AG09309 (cell line): ENCODE results near the gene GPR45.
A peak's percentile ranks its signal among the peaks of the same experiment; 100 is the strongest.
"Not testable (repeated sequence)": the region's sequence is repeated elsewhere in the genome, so short reads cannot be mapped to it uniquely, and the experiment has no call there.

ENCODE experiments used
- DNase-seq: peaks from one replicate; pipeline ENCODE4 v3.0.0-alpha.2; 2010; ENCODE audit warnings: low read depth
- H3K4me3 ChIP-seq: 2 replicates; pipeline ENCODE4 v1.5.1; 2011; ENCODE audit warnings: mild to moderate bottlenecking, low read depth, low read length, moderate library complexity; ENCODE audit not compliant: control insufficient read depth
- TF ChIP-seq, protein P1 (sequence below): IDR thresholded peaks from 2 replicates; pipeline ENCODE4 v1.5.1; 2011; ENCODE audit warnings: mild to moderate bottlenecking, low read depth, low read length, inconsistent platforms; ENCODE audit not compliant: insufficient read depth, control insufficient read depth; ENCODE audit errors: missing control alignments

Gene GPR45

DNA sequence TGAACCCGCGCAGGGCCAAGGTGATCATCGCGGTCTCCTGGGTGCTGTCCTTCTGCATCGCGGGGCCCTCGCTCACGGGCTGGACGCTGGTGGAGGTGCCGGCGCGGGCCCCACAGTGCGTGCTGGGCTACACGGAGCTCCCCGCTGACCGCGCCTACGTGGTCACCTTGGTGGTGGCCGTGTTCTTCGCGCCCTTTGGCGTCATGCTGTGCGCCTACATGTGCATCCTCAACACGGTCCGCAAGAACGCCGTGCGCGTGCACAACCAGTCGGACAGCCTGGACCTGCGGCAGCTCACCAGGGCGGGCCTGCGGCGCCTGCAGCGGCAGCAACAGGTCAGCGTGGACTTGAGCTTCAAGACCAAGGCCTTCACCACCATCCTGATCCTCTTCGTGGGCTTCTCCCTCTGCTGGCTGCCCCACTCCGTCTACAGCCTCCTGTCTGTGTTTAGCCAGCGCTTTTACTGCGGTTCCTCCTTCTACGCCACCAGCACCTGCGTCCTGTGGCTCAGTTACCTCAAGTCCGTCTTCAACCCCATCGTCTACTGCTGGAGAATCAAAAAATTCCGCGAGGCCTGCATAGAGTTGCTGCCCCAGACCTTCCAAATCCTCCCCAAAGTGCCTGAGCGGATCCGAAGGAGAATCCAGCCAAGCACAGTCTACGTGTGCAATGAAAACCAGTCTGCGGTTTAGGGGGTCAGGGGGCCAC is 897 bp downstream of the GPR45 start:
- H3K4me3 ChIP-seq: no peak overlapping the region
- DNase-seq: no peak
- TF ChIP-seq, protein P1, sequence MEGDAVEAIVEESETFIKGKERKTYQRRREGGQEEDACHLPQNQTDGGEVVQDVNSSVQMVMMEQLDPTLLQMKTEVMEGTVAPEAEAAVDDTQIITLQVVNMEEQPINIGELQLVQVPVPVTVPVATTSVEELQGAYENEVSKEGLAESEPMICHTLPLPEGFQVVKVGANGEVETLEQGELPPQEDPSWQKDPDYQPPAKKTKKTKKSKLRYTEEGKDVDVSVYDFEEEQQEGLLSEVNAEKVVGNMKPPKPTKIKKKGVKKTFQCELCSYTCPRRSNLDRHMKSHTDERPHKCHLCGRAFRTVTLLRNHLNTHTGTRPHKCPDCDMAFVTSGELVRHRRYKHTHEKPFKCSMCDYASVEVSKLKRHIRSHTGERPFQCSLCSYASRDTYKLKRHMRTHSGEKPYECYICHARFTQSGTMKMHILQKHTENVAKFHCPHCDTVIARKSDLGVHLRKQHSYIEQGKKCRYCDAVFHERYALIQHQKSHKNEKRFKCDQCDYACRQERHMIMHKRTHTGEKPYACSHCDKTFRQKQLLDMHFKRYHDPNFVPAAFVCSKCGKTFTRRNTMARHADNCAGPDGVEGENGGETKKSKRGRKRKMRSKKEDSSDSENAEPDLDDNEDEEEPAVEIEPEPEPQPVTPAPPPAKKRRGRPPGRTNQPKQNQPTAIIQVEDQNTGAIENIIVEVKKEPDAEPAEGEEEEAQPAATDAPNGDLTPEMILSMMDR: no peak

DNA sequence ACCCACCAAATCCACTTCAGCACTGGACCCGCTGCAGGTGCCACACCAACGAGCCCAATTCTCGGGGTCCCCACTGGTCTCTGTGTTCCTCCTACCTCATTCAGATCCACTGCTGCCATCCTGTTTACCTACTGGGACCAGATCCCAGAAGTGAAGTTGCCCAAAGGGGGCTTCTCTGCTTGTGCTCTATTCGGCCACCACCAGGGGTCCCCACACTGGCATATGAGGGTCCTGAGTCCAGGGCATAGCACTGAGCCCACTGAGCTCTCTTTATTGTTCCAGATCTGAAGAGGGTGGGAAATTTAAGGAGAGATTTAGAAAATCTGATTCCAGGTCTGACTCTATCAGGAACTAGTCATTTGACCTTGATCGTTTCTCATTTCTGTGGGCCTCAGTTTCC is 2.4 kb downstream of the GPR45 start:
- TF ChIP-seq, protein P1: peak; percentile 19

DNA sequence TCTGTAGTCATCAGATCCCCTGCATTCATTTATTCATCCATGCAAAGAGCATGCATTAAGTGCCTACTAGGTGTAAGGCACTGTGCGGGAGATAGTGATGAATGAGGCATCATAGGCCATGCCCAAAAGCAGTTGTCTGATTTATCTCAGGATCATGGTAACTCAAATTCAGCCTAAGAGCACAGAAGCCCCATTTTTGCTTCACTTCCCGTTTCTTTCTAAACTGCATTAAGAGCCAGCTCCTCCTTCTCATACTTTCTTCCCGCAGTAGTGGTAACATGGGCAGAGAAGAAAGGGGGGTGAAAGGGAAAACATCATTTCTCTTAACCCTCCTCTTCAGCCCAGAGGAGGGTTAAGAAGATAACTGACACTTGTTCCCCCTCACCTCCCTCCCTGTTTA is 2.9 kb downstream of the GPR45 start:
- DNase-seq: no peak
- TF ChIP-seq, protein P1: no peak

More for the DNA sequence above, 2.4 kb downstream of the GPR45 start:
- no peak overlapping the region for H3K4me3 ChIP-seq
- DNase-seq: no peak

DNA sequence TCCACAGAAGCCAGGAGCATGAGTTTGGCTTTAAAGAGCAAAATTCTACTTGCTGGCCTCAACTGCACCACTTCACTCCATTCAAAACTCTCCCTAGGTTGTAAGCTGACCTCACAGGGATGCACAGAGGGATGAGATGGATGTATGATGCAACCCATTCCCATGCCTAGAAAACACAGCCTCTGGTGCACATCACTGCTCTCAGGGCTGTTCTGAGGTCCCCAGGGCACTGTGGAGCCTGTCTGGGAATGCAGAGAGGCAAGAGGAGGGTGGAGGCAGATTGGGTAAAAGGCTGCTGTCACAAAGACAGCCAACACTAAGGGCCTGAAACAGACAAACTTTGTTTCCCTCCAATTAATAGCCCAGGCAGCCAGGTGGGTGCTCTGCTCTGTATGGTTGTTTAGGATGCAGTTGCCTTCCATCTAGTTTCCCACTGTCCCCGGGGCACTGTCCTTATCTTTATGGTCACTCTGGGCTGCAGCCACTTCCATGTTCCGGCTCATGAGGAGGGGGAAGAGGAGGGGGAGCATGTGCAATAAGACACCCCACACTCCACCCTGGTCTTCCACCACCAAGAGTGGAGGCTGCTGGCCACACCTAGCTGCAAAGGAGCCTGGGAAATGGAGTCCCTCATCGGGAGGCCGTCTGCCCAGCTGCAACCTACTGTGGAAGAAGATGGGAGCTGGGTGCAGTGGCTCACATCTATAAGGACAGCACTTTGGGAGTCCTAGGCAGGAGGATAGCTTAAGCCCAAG is 7.0 kb downstream of the GPR45 start:
- TF ChIP-seq, protein P1: no peak
- no peak overlapping the region for H3K4me3 ChIP-seq
- no peak for DNase-seq

More for the DNA sequence above, 2.9 kb downstream of the GPR45 start:
- H3K4me3 ChIP-seq: no peak overlapping the region

DNA sequence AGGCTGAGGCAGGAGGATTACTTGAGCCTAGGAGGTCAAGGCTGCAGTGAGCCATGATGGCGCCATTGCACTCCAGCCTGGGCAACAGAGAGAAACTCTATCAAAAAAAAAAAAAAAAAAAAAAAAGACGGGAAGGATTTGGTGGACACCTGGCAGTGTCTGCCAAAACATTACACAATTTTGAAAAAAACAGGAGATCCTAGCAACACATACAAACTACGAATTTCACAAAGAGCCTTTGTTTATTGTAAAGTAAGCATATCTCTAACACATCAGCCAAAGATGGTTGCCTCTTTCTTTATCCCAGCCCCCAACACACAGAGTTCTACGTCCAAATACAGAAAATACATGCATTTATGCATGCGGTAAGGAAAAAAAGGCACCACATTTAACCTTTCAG is 7.6 kb downstream of the GPR45 start:
- H3K4me3 ChIP-seq: no peak overlapping the region
- TF ChIP-seq, protein P1: no peak
- DNase-seq: no peak

DNA sequence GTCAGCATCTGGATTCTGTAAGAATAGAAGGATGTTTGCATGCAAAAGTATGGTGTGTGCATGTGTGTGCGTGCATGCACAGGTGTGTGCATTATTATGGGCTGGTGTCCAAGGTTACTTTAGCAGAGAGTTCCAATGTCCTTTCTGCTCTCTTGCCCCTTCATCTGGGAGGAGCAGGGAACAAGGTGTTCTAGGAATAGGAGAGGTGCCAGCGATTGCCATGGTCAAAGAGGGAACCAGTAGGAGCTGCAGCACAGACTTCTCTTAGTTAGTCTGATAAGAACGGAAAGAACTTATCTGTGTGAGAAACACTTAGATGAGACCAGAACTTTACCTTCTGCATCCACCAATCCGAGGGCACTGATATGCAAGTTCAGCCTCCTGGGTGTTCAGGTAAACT is 8.3 kb downstream of the GPR45 start:
- H3K4me3 ChIP-seq: no peak overlapping the region
- no peak for DNase-seq
- TF ChIP-seq, protein P1: no peak

DNA sequence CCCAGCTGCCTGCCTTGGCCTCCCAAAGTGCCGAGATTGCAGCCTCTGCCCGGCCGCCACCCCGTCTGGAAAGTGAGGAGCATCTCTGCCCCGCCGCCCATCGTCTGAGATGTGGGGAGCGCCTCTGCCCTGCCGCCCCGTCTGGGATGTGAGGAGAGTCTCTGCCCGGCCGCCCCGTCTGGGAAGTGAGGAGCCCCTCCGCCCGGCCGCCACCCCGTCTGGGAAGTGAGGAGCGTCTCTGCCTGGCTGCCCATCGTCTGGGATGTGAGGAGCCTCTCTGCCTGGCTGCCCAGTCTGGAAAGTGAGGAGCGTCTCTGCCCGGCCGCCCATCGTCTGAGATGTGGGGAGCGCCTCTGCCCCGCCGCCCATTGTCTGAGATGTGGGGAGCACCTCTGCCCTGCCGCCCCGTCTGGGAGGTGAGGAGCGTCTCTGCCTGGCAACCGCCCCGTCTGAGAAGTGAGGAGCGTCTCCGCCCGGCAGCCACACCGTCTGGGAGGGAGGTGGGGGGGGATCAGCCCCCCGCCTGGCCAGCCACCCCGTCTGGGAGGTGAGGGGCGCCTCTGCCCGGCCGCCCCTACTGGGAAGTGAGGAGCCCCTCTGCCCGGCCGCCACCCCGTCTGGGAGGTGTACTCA is 9.6 kb downstream of the GPR45 start:
- not testable (repeated sequence) for DNase-seq, H3K4me3 ChIP-seq
